NK-92 (cell line): ENCODE measurements around the gene MORN1.
"Not testable (repeated sequence)": the region's sequence is repeated elsewhere in the genome, so short reads cannot be mapped to it uniquely, and the experiment has no call there.

Source experiments
- DNase-seq: peaks from one replicate; lab custom pipeline; 2025; ENCODE audit not compliant: unreplicated experiment; lab: John Stamatoyannopoulos, UW

MORN1 gene

GRCh38 chr1:2341706-2342383 lies 49.5 kb downstream of the MORN1 start:
- DNase-seq = no peak

DNA sequence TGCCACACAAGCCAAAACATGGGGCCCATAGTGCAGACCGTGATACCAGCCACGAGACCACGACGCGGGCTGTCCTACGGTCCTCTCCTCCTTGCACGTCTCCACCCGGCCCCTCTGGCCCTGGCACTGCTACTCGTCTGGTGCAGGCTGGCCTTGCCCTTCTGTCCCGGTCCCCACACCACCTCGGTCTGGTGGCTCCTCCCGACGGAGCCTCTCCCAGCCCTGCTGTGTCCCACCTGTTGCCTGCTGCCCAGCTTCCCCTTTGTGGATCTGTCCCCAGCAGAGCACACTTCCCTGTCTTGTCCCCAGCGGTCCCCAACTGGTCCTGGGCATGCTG lies 50.5 kb downstream of the MORN1 start:
- no peak for DNase-seq

DNA sequence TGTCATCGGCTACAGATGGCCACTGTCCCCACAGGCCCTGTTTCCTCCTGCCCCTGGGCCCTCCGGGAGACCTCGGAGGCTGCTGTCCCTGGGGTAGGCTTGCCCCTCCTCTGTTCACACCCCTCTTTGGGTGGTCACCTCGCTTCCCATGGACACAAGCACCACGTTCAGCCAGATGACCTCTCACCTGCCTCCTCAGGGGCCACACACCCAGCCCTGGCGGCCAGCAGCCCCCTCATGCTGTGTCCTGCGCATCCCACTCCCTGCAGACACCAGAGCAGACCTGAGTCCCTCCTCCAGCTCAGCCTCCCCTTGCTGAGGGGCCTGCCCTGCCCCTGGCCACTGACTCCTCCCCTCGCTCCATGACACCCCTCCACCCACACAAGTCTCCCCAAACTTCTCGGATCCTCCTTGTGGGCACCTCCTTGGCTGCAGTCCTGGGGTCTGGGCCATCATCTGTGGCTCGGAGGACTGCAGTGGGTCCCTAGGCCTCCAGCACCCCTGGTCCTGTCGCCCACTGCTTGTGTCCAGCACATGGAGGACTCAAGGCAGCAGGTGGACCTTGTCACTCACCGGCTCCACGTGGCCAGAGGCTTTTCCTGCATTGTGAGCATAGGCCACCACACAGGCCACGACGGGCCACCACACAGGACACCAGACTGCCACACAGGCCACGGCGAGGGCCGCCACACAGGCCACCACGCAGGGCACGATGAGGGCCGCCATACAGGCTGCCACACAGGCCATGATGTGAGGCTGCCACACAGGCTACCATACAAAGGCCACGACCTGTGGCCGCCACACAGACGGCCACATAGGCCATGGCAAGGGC lies 51.1 kb downstream of the MORN1 start:
- no peak for DNase-seq

DNA sequence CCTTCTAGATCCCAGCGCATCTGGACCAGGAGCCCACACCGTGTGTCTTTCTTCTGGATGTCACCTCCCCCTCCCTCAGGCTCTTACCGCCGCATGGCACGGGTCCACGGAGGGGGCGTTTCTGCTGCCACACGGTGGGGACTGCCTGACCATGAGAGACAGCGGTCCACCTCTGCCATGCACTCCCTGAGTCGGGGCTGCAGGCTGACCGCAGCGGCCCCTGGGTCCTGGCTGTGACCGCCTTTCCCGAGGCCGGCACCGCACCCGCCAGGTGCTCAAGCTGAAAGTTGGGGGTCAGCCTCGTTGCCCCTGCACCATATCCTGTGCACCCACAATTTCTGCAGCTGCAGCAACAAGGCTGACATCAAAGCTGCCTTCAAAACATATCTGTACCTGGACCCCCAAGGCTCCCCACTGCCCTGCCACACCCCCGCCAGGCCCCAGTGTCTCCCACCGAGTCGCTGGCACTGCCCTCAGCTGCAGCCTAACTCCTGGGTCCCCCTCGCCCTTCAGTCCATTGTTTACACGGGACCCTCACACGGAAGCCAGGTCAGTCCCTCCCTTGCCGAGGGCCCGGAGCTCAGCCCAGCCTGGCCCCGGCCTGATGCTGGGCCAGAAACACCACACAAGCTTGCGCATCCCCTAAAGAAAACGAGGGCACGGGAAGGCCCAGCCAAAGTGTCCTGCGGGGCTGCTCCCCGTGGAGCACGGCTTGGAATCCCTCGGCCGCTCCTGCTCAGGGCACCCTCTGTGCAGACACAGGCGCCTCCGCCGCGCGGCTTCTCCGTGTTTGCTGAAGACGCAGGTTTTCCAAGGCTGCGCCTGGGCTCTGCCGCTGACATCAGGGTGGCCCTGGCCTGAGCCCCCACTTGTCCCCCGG lies 51.9 kb downstream of the MORN1 start:
- no peak for DNase-seq

GRCh38 chr1:2337501-2337900 lies 53.9 kb downstream of the MORN1 start:
- no peak for DNase-seq

DNA sequence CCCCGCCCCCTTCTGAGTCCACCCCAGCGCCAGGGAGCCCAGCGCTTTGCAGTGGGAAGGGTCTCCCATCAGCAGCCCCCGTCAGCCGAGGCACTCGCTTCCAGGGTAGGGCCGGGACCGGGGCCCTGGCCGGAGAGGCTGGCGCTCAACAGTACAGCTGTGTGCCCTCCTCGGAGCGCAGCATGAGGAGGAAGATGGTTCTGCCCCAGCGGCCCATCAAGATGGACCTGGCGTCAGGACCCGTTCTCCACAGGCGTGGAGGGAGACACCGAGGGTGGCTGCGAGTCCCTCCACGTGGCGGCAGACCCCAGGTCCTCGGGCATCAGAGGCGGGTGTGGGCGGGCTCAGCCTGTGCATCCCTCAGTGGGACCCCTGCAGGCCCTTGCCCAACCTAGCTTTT lies 54.3 kb downstream of the MORN1 start:
- DNase-seq = no peak

DNA sequence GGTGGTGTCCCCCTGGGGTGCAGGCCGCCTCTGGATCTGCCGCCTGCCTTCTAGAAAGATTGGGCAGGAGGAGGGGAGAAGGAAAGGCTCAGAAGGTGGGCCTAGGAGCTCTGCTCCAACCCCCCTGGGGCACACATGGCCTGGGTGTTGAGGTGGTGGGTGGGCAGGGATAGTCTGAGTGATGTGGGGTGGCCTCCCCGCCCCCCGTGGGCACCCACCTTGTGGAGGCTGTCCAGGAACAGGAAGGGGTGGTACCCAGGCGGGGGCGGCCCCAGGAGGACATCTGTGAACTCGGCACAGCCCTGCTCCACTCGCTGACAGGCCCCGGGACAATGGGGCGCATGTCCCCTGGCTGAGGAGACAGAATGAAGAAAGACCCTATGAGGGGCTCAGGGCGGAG lies 54.9 kb downstream of the MORN1 start:
- DNase-seq = no peak

GRCh38 chr1:2335721-2336455 lies 55.5 kb downstream of the MORN1 start:
- DNase-seq = no peak

GRCh38 chr1:2334883-2335534 lies 56.3 kb downstream of the MORN1 start:
- DNase-seq = no peak

DNA sequence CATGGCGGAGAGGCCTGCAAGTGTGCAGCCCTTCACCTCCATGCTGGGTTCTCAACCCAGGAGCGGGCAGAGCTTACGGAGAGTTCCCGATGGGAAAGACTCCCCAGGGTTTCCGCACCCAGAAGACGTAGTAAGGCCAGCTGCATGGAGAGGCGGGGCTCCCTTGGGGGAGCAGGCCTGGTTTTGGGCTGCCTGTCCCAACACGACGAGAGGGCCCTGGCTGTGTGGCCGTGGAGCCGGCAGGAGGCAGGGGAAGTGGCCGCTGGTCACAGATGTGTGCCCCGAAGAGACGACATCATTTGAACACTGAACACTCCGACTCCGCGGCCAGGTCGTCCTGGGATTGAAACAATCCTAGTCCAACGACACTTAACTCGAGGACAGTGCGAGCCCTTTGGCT lies 57.0 kb downstream of the MORN1 start:
- DNase-seq = no peak

- not testable (repeated sequence) for DNase-seq
These were observed 59.8 kb downstream of the MORN1 start for GRCh38 chr1:2331580-2331979.

DNA sequence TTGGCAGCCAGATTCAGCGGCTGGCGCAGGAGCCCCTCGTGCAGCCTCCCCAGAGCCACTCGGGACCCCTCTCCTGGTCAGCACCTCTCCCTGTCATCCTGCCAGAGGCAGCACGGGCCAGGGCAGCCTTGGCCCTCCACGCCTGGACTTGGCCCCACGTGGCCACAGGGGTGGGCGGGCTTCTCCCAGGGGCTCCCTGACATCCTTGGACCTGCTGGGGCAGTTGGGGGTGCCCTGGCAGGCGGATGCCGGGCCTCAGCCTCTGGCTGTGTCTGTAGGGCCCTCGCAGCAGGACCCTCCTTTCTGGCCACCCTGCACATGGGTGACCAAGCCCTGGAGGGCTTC lies 60.2 kb downstream of the MORN1 start:
- no peak for DNase-seq

- no peak for DNase-seq
These were observed 60.7 kb downstream of the MORN1 start for GRCh38 chr1:2330519-2331199.

- DNase-seq = no peak
These were observed 61.3 kb downstream of the MORN1 start for GRCh38 chr1:2330035-2330434.

GRCh38 chr1:2328676-2329455 lies 62.5 kb downstream of the MORN1 start:
- DNase-seq = no peak

DNA sequence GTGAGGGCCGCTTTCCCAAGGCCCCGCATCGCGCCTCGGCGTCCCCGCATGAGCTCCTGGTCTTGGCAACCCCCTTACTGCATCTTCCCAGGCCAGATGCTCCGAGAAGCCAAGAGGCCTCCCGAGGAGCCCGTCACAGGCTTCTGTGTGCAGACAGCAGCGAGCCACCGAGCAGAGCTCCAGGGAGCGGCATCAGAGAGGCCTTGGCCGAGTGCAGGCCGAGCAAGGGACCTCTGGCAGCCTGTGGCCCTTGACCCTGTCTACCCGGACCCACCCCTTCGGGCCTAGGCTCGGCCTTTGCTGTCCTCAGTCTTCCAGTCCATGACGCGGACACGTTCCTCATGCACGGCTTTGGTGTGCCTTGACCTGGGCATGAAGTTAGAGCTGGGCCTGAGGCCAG lies 63.5 kb downstream of the MORN1 start:
- DNase-seq = no peak

DNA sequence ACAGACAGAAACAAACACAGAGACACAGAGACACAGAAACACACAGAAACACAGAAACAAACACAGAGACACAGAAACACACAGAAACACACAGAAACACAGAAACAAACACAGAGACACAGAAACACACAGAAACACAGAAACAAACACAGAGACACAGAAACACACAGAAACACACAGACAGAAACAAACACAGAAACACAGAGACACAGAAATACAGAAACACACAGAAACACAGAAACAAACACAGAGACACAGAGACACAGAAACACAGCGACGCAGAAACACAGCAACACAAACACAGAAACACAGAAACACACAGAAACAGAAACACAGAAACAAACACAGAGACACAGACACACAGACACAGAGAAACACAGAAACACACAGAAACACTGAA lies 64.2 kb downstream of the MORN1 start:
- DNase-seq = not testable (repeated sequence)

DNA sequence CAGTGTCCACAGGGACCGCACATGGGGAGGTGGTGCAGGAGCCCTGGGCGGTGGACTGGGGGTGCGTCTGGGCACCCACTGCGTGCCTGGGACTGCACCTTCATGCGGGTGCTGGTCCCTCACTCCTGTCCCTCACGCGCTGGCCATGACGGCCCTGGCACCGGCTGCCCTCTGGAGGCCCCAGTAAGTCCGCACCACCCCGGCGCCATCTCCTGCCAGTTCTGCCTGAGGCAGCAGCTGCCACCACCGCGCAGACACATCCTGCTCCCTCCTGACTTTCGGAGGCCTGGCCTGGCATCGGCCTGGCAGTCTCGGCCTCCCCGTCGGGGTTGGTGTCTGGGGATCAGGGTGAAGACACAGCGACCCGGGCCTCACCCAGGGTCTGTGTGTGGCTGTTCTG lies 64.8 kb downstream of the MORN1 start:
- no peak for DNase-seq
